Ammon's horn (tissue), 1 donor: ENCODE measurements around the gene L2HGDH.

ENCODE experiments used
- DNase-seq: peaks from one replicate; pipeline ENCODE4 v3.0.0-alpha.2; 2016; ENCODE audit warnings: low spot score

Gene L2HGDH

GRCh38 chr14:50229681-50230080 lies 82.3 kb downstream of the L2HGDH start:
- DNase-seq, result no peak

GRCh38 chr14:50228313-50228712 lies 83.7 kb downstream of the L2HGDH start:
- DNase-seq, result no peak

GRCh38 chr14:50225974-50226297 lies 86.1 kb downstream of the L2HGDH start:
- DNase-seq, result no peak

GRCh38 chr14:50225067-50225973 lies 86.7 kb downstream of the L2HGDH start:
- DNase-seq, result no peak

- DNase-seq, result no peak
Measured at GRCh38 chr14:50222055-50222613, 89.9 kb downstream of the L2HGDH start.

GRCh38 chr14:50218501-50218900 lies 93.5 kb downstream of the L2HGDH start:
- DNase-seq, result no peak

GRCh38 chr14:50215416-50215815 lies 96.6 kb downstream of the L2HGDH start:
- DNase-seq, result no peak

GRCh38 chr14:50213795-50214194 lies 98.2 kb downstream of the L2HGDH start:
- no peak for DNase-seq

- DNase-seq, result no peak
Measured at GRCh38 chr14:50212726-50213125, 99.3 kb downstream of the L2HGDH start.

- DNase-seq, result no peak
Measured at GRCh38 chr14:50210074-50210473, 102.0 kb downstream of the L2HGDH start.

GRCh38 chr14:50198499-50198898 lies 113.5 kb downstream of the L2HGDH start:
- no peak for DNase-seq

GRCh38 chr14:50191499-50191898 lies 120.5 kb downstream of the L2HGDH start:
- no peak for DNase-seq
